Measurements from ENCODE around the gene MGMT.

Gene MGMT

GRCh38 chr10:129675027-129675769 lies 208.2 kb downstream of the MGMT start:
- no peak overlapping the region for H3K9ac ChIP-seq (ENCODE audit: low read depth, low read length)
- no peak overlapping the region for H3K27ac ChIP-seq (ENCODE audit: low read length)
- no peak overlapping the region for H3K4me2 ChIP-seq (ENCODE audit: insufficient read depth, low read length)
- H3K9me3 ChIP-seq (ENCODE audit: insufficient read depth, low read length, severe bottlenecking): peaks cover under 1% of the 10 kb centered on the region
- H3K4me1 ChIP-seq (ENCODE audit: insufficient read depth, low read length): no peaks in the 10 kb centered on the region
- no peak for ATAC-seq (ENCODE audit: insufficient read depth, low read depth)
- no peak overlapping the region for H2AFZ ChIP-seq (ENCODE audit: low read depth, low read length)
- H3K36me3 ChIP-seq (ENCODE audit: insufficient read depth, low read length): no peaks in the 10 kb centered on the region
- H3K4me3 ChIP-seq (ENCODE audit: low read depth in 1 of 2, low read length in 2 of 2): no peak overlapping the region
- no peak for DNase-seq
- H3K27me3 ChIP-seq (ENCODE audit: insufficient read depth, low read length, poor library complexity): no peaks in the 10 kb centered on the region
- H4K20me1 ChIP-seq (ENCODE audit: insufficient read depth, low read length): 0 out of 2 replicates have a peak, but pooled peaks cover 4% of the 10 kb centered on the region
- TF ChIP-seq CTCF (IDR thresholded peaks at IDR 0.05; ENCODE audit: borderline replicate concordance, extremely low read depth, low read length, poor library complexity, severe bottlenecking) (no peak), EZH2 (IDR thresholded peaks at IDR 0.05; ENCODE audit: borderline replicate concordance, low read depth, low read length, severe bottlenecking) (no peak)
- no peaks in the 10 kb centered on the region for H3K79me2 ChIP-seq (ENCODE audit: insufficient read depth, low read length)

DNA sequence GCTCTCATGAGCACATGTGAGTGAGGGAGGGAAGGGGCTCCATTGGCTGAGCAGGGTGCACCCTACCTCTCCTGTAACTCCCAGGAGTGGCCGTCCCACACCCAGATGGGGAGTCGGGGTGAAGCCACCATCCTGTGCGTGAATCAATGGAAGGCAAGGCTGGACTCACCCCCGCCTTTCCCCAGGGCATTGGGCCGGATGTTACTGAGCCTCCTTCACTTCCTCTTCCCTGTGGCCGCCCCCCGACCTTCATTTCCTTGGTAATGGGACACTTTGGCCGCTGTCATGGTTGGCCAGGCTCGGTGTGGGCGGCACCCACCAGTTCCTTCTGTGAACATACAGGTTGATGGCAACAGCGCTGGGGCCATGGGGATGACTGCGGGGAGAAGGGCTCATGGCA lies 209.0 kb downstream of the MGMT start:
- DNase-seq (no peak), ATAC-seq (ENCODE audit: insufficient read depth, low read depth) (no peak)
- Histone ChIP-seq H3K27me3 (ENCODE audit: insufficient read depth, low read length, poor library complexity) (no peaks in the 10 kb centered on the region), H3K4me3 (ENCODE audit: low read depth in 1 of 2, low read length in 2 of 2) (no peak overlapping the region), H2AFZ (ENCODE audit: low read depth, low read length) (no peak overlapping the region), H3K9me3 (ENCODE audit: insufficient read depth, low read length, severe bottlenecking) (no peaks in the 10 kb centered on the region), H3K79me2 (ENCODE audit: insufficient read depth, low read length) (no peaks in the 10 kb centered on the region), H3K27ac (ENCODE audit: low read length) (no peak overlapping the region), H3K9ac (ENCODE audit: low read depth, low read length) (no peak overlapping the region), H3K36me3 (ENCODE audit: insufficient read depth, low read length) (0 out of 2 replicates have a peak, but pooled peaks cover 3% of the 10 kb centered on the region), H3K4me1 (ENCODE audit: insufficient read depth, low read length) (no peaks in the 10 kb centered on the region), H3K4me2 (ENCODE audit: insufficient read depth, low read length) (no peak overlapping the region), H4K20me1 (ENCODE audit: insufficient read depth, low read length) (0 out of 2 replicates have a peak, but pooled peaks cover 4% of the 10 kb centered on the region)
- TF ChIP-seq CTCF (IDR thresholded peaks at IDR 0.05; ENCODE audit: borderline replicate concordance, extremely low read depth, low read length, poor library complexity, severe bottlenecking) (no peak), EZH2 (IDR thresholded peaks at IDR 0.05; ENCODE audit: borderline replicate concordance, low read depth, low read length, severe bottlenecking) (no peak)

- TF ChIP-seq CTCF (IDR thresholded peaks at IDR 0.05; ENCODE audit: borderline replicate concordance, extremely low read depth, low read length, poor library complexity, severe bottlenecking): no peak
- no peak for TF ChIP-seq EZH2 (IDR thresholded peaks at IDR 0.05; ENCODE audit: borderline replicate concordance, low read depth, low read length, severe bottlenecking)
- Histone ChIP-seq H2AFZ (ENCODE audit: low read depth, low read length) (no peak overlapping the region), H3K27me3 (ENCODE audit: insufficient read depth, low read length, poor library complexity) (no peaks in the 10 kb centered on the region), H3K9ac (ENCODE audit: low read depth, low read length) (no peak overlapping the region), H3K4me2 (ENCODE audit: insufficient read depth, low read length) (no peak overlapping the region), H3K27ac (ENCODE audit: low read length) (no peak overlapping the region), H3K79me2 (ENCODE audit: insufficient read depth, low read length) (no peaks in the 10 kb centered on the region), H3K36me3 (ENCODE audit: insufficient read depth, low read length) (0 out of 2 replicates have a peak, but pooled peaks cover 3% of the 10 kb centered on the region), H3K4me3 (ENCODE audit: low read depth in 1 of 2, low read length in 2 of 2) (no peak overlapping the region), H3K4me1 (ENCODE audit: insufficient read depth, low read length) (no peaks in the 10 kb centered on the region), H4K20me1 (ENCODE audit: insufficient read depth, low read length) (0 out of 2 replicates have a peak, but pooled peaks cover 4% of the 10 kb centered on the region), H3K9me3 (ENCODE audit: insufficient read depth, low read length, severe bottlenecking) (no peaks in the 10 kb centered on the region)
- DNase-seq (no peak), ATAC-seq (ENCODE audit: insufficient read depth, low read depth) (no peak)
Observed at GRCh38 chr10:129677377-129677927, 210.4 kb downstream of the MGMT start.
